Prostate gland (tissue), 2 donors: ENCODE measurements around the gene SLAIN1.

ENCODE experiments used
- POLR2A ChIP-seq: fragments of 450-650 bp; IDR thresholded peaks from one replicate; pipeline ENCODE4 v1.6.1; 2016; ENCODE audit warnings: antibody characterized with exemption, mild to moderate bottlenecking
- TF ChIP-seq, protein P1 (sequence below), 4 experiments: fragments of 200-600 bp in 2 of 4; fragments of 450-650 bp in 2 of 4; sonication (generic) in 2 of 4; IDR thresholded peaks; 1 replicate in 3 of 4; 2 replicates in 1 of 4; pipeline ENCODE4 v1.5.1; 2016 to 2019; ENCODE audit warnings: antibody characterized with exemption in 4 of 4, mild to moderate bottlenecking in 2 of 4, moderate library complexity in 2 of 4

DNA sequence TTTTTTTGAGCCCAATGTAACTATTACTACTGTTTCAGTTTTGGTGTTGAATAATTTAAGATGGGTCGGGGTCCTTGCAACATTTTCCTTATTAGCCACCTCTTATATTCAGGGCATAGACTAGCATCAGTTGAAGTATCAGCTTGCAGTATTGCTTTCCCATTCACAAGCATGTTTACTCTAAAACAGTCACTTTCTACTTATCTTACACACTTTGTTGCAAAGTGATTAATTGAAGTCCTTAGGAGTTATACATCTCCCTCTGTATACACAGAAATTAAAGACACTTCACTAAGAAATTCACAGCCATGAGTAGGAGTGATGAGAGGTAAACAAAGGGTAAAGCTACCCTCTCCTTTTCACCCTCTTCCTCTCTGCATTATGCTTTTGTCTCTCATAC is 27.6 kb downstream of the SLAIN1 start:
- TF ChIP-seq, protein P1, sequence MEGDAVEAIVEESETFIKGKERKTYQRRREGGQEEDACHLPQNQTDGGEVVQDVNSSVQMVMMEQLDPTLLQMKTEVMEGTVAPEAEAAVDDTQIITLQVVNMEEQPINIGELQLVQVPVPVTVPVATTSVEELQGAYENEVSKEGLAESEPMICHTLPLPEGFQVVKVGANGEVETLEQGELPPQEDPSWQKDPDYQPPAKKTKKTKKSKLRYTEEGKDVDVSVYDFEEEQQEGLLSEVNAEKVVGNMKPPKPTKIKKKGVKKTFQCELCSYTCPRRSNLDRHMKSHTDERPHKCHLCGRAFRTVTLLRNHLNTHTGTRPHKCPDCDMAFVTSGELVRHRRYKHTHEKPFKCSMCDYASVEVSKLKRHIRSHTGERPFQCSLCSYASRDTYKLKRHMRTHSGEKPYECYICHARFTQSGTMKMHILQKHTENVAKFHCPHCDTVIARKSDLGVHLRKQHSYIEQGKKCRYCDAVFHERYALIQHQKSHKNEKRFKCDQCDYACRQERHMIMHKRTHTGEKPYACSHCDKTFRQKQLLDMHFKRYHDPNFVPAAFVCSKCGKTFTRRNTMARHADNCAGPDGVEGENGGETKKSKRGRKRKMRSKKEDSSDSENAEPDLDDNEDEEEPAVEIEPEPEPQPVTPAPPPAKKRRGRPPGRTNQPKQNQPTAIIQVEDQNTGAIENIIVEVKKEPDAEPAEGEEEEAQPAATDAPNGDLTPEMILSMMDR (IDR thresholded peaks at IDR 0.05) = no peak
- TF ChIP-seq POLR2A = no peak
